Measurements from ENCODE around the gene PLCL1. TPM values are rescaled to one million over a fixed set of nuclear protein-coding genes. Genes with fewer than 3 reads are reported as not detected.

Gene PLCL1
- total and polyA plus RNA-seq, 2 donors (not counting 3 experiments of a cell fraction or from before 2014, with no cell fraction given), result 0.79 to 3.4 TPM

DNA sequence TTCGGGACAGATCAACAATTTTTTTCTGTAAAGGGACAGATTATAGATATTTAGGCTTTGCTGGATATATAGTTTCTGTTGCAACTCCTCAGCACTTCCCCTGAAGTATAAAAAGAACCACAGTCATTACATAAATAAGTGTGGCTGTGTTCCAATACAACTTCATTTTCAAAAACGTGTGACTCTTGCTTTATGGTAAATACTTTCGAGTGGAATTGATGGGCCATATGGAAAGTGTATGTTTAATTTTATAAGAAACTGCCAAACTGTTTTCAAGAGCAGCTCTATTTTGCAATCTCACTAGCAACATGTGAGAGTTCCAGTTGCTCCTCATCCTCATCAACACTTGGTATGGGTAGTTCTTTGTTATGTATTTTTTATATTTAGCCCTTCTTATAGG is 370.9 kb downstream of the PLCL1 start:
- H3K4me2 ChIP-seq (ENCODE audit: insufficient read depth, low read length), result no peak overlapping the region
- H3K9me1 ChIP-seq (replicated peaks; ENCODE audit: control insufficient read depth, extremely low read depth, insufficient read depth, low read length), result no peaks in the 10 kb centered on the region
- no peak overlapping the region for H2AFZ ChIP-seq (ENCODE audit: low read depth, low read length)
- H3K36me3 ChIP-seq (ENCODE audit: control insufficient read depth in 2 of 2, extremely low read depth in 1 of 2, insufficient read depth in 2 of 2, low read length in 2 of 2), result no peaks in the 10 kb centered on the region
- FAIRE-seq (no peak), DNase-seq (ENCODE audit: low read depth, low spot score) (no peak)
- H3K9me3 ChIP-seq (replicated peaks; ENCODE audit: control insufficient read depth, insufficient read depth, low read length), result no peaks in the 10 kb centered on the region
- CTCF ChIA-PET, result no interaction called here
- intact Hi-C loops (cut with micrococcal nuclease) (no loop called here), dilution Hi-C loops (cut with MboI; ENCODE audit: extremely low pct_ligation_motif_present, low sequenced_read_pairs) (no loop called here)
- H3K79me2 ChIP-seq (ENCODE audit: control insufficient read depth, insufficient read depth, low read length), result no peaks in the 10 kb centered on the region
- POLR2A ChIA-PET, result no interaction called here
- H4K20me1 ChIP-seq (replicated peaks; ENCODE audit: control insufficient read depth, extremely low read depth, insufficient read depth, low read length), result no peaks in the 10 kb centered on the region
- no peaks in the 10 kb centered on the region for H3K27me3 ChIP-seq (ENCODE audit: control insufficient read depth in 2 of 2, insufficient read depth in 2 of 2, low read length in 2 of 2)
- H3K4me3 ChIP-seq (replicated peaks in 1 of 3; ENCODE audit: insufficient read depth in 1 of 3, low read depth in 1 of 3, low read length in 3 of 3), result no peak overlapping the region
- no TSS peak for BruUV-seq (replicated peaks)
- TF ChIP-seq GATA2 (IDR thresholded peaks at IDR 0.05; ENCODE audit: insufficient read depth, insufficient read length, low read depth, low read length), result no peak
- TF ChIP-seq, protein P1, sequence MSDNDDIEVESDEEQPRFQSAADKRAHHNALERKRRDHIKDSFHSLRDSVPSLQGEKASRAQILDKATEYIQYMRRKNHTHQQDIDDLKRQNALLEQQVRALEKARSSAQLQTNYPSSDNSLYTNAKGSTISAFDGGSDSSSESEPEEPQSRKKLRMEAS (IDR thresholded peaks at IDR 0.05; ENCODE audit: insufficient read depth, insufficient read length), result no peak
- no peak for TF ChIP-seq MYC (IDR thresholded peaks at IDR 0.05; ENCODE audit: low read depth, low read length)
- no peak for TF ChIP-seq JUN (IDR thresholded peaks at IDR 0.05; ENCODE audit: borderline replicate concordance, insufficient read depth, insufficient read length, low read depth)
- no peak for TF ChIP-seq POLR2A (IDR thresholded peaks at IDR 0.05; ENCODE audit: low read depth, low read length)
- no peak for TF ChIP-seq FOS (IDR thresholded peaks at IDR 0.05; ENCODE audit: borderline replicate concordance, insufficient read depth, low read length)
- TF ChIP-seq, protein P2, sequence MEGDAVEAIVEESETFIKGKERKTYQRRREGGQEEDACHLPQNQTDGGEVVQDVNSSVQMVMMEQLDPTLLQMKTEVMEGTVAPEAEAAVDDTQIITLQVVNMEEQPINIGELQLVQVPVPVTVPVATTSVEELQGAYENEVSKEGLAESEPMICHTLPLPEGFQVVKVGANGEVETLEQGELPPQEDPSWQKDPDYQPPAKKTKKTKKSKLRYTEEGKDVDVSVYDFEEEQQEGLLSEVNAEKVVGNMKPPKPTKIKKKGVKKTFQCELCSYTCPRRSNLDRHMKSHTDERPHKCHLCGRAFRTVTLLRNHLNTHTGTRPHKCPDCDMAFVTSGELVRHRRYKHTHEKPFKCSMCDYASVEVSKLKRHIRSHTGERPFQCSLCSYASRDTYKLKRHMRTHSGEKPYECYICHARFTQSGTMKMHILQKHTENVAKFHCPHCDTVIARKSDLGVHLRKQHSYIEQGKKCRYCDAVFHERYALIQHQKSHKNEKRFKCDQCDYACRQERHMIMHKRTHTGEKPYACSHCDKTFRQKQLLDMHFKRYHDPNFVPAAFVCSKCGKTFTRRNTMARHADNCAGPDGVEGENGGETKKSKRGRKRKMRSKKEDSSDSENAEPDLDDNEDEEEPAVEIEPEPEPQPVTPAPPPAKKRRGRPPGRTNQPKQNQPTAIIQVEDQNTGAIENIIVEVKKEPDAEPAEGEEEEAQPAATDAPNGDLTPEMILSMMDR (IDR thresholded peaks at IDR 0.05; ENCODE audit: extremely low read depth in 1 of 2, insufficient read depth in 1 of 2, low read depth in 1 of 2, low read length in 2 of 2), result no peak
- no peak for TF ChIP-seq POLR2AphosphoS5 (IDR thresholded peaks at IDR 0.05; ENCODE audit: insufficient read depth, low read depth, low read length)
- no peak for TF ChIP-seq EZH2 (IDR thresholded peaks at IDR 0.05; ENCODE audit: borderline replicate concordance, low read depth, low read length, severe bottlenecking)
- H3K27ac ChIP-seq (ENCODE audit: insufficient read depth, low read depth, low read length), result no peak overlapping the region
- no peak overlapping the region for H3K9ac ChIP-seq (replicated peaks; ENCODE audit: extremely low read depth, insufficient read depth, low read length)
- no peaks in the 10 kb centered on the region for H3K4me1 ChIP-seq (ENCODE audit: control insufficient read depth, extremely low read depth, insufficient read depth, low read length)
